Measurements from ENCODE around the gene CDC34. TPM values are rescaled to one million over a fixed set of nuclear protein-coding genes. Genes with fewer than 3 reads are reported as not detected.
A peak's percentile ranks its signal among the peaks of the same experiment; 100 is the strongest.

CDC34 gene
- total and polyA plus RNA-seq, 9 of the 15 experiments (the other 6 are each of a cell fraction or from before 2014, with no cell fraction given) = 0.80 to 203 (median 65.5) TPM

DNA sequence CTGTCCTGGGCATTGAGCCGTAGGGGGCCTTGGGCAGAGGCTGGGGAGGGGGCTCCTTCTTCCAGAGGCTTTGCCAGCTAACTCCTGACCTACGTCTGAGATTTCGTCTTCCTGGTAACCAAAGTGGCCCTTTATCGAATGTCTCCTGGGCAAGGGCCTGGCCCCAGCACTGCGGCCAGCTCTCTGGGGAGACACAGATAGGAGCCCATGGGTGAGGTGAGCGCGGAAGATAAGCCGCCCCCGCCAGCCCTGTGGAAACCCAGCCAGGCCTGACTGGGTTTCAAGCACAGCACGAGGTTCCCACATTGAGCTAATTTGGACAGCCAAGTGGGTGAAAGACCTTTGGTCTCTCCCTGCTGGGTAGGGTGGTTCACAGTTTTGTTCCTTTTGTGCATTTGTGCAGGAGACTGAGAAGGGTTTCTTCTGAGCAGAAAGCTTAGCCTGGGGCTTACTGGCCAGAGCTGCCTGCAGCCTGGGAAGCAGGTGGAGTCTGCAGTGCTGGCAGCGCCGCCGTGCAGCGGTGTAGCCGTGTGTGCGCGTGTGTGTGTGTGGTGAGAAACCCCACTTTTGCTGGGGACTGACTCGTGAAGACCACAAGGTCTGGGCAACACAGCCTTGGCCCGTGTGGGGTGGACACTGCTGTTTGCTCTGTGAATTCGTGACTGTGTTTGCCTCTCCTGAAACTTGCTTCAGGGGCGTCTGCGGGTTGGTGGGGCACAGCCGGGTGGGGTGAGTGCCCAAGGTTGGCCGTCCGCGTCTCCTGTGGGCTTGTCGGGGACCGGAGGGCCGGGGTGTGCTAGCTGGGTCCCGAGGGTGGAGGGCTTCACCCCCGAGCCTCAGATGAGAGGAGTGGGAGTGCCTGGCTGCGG is 43.3 kb downstream of the CDC34 start (continued):
- peak; percentile 45 for TF ChIP-seq PRDM10 (IDR thresholded peaks at IDR 0.05; ENCODE audit: partially characterized antibody)
- TF ChIP-seq SAFB2 (IDR thresholded peaks at IDR 0.05; ENCODE audit: borderline replicate concordance, low read depth, low read length, severe bottlenecking) = no peak
- TF ChIP-seq, protein P1, sequence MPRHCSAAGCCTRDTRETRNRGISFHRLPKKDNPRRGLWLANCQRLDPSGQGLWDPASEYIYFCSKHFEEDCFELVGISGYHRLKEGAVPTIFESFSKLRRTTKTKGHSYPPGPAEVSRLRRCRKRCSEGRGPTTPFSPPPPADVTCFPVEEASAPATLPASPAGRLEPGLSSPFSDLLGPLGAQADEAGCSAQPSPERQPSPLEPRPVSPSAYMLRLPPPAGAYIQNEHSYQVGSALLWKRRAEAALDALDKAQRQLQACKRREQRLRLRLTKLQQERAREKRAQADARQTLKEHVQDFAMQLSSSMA (CRISPR knock-in tag; IDR thresholded peaks at IDR 0.05) = no peak
- no peak for TF ChIP-seq FUS (optimal IDR thresholded peaks at IDR 0.05; ENCODE audit: low read depth, low read length)
- TF ChIP-seq, protein P2, sequence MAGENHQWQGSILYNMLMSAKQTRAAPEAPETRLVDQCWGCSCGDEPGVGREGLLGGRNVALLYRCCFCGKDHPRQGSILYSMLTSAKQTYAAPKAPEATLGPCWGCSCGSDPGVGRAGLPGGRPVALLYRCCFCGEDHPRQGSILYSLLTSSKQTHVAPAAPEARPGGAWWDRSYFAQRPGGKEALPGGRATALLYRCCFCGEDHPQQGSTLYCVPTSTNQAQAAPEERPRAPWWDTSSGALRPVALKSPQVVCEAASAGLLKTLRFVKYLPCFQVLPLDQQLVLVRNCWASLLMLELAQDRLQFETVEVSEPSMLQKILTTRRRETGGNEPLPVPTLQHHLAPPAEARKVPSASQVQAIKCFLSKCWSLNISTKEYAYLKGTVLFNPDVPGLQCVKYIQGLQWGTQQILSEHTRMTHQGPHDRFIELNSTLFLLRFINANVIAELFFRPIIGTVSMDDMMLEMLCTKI (IDR thresholded peaks at IDR 0.05; ENCODE audit: partially characterized antibody) = no peak
- TF ChIP-seq NCOA6 (IDR thresholded peaks at IDR 0.05) = no peak
- no peak for TF ChIP-seq ZNF830 (CRISPR knock-in tag; IDR thresholded peaks at IDR 0.05)
- peak; percentile 94 for TF ChIP-seq MTA3 (IDR thresholded peaks at IDR 0.05; ENCODE audit: borderline replicate concordance)
- no peak for TF ChIP-seq MAFG (tag; conservative IDR thresholded peaks at IDR 0.05)
- no peak for TF ChIP-seq ZBTB5 (IDR thresholded peaks at IDR 0.05)
- peak; percentile 45; the same call in 1 of the 2 replicates for TF ChIP-seq EHMT2 (IDR thresholded peaks at IDR 0.05)
- TF ChIP-seq, protein P3, sequence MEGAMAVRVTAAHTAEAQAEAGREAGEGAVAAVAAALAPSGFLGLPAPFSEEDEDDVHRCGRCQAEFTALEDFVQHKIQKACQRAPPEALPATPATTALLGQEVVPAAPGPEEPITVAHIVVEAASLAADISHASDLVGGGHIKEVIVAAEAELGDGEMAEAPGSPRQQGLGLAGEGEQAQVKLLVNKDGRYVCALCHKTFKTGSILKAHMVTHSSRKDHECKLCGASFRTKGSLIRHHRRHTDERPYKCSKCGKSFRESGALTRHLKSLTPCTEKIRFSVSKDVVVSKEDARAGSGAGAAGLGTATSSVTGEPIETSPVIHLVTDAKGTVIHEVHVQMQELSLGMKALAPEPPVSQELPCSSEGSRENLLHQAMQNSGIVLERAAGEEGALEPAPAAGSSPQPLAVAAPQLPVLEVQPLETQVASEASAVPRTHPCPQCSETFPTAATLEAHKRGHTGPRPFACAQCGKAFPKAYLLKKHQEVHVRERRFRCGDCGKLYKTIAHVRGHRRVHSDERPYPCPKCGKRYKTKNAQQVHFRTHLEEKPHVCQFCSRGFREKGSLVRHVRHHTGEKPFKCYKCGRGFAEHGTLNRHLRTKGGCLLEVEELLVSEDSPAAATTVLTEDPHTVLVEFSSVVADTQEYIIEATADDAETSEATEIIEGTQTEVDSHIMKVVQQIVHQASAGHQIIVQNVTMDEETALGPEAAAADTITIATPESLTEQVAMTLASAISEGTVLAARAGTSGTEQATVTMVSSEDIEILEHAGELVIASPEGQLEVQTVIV (CRISPR knock-in tag; IDR thresholded peaks at IDR 0.05; ENCODE audit: borderline replicate concordance) = no peak
- peak; percentile 93 for TF ChIP-seq HDAC2 (IDR thresholded peaks at IDR 0.05)
- no peak for TF ChIP-seq SIX5 (IDR thresholded peaks at IDR 0.05; ENCODE audit: borderline replicate concordance in 1 of 2, insufficient read depth in 1 of 2, low read depth in 1 of 2, low read length in 2 of 2)
- no peak for TF ChIP-seq STAG1 (CRISPR knock-in tag; IDR thresholded peaks at IDR 0.05; ENCODE audit: borderline replicate concordance)

All from K562 (cell line).